Gastroesophageal sphincter (tissue), 2 donors: ENCODE data around the gene FPR3.

ENCODE experiments used
- EP300 ChIP-seq: sonication (generic); formaldehyde crosslinking; IDR thresholded peaks from one replicate; pipeline ENCODE4 v1.6.1; 2017; ENCODE audit warnings: antibody characterized with exemption, mild to moderate bottlenecking
- POLR2AphosphoS5 ChIP-seq: sonication (generic); formaldehyde crosslinking; IDR thresholded peaks from one replicate; pipeline ENCODE4 v1.6.1; 2017; ENCODE audit warnings: antibody characterized with exemption

GRCh38 chr19:51749979-51750378 is 45.0 kb upstream of the FPR3 start:
- TF ChIP-seq POLR2AphosphoS5 (no peak), EP300 (no peak)
